ENCODE measurements around the gene CDK3.

GRCh38 chr17:75970011-75970523 lies 30.6 kb upstream of the CDK3 start:
- TF ChIP-seq POLR2AphosphoS5 (IDR thresholded peaks at IDR 0.05; ENCODE audit: low read depth, low read length) (no peak), REST (IDR thresholded peaks at IDR 0.05; ENCODE audit: insufficient read depth in 1 of 2, low read depth in 2 of 2, low read length in 2 of 2) (no peak), TAF1 (IDR thresholded peaks at IDR 0.05; ENCODE audit: borderline replicate concordance, insufficient read depth, low read length) (no peak), FOXP2 (optimal IDR thresholded peaks at IDR 0.05; ENCODE audit: borderline replicate concordance, extremely low read depth, extremely low read length, insufficient read depth) (no peak)

All from PFSK-1 (cell line).